ENCODE data around the gene BPIFB4. TPM values are rescaled to one million over a fixed set of nuclear protein-coding genes. Genes with fewer than 3 reads are reported as not detected.
"Not testable (repeated sequence)": the region's sequence is repeated elsewhere in the genome, so short reads cannot be mapped to it uniquely, and the experiment has no call there.

Gene BPIFB4
- 0.10 TPM in 1 of 2 replicates, not detected in the other for total RNA-seq (2014; rRNA removed; shearing (Covaris generic))
- polyA plus RNA-seq (2015; cell fraction: cytosol; rRNA removed) = not detected in 2 replicates
- polyA plus RNA-seq (2015; cell fraction: nucleus; rRNA removed) = not detected in 2 replicates

GRCh38 chr20:33079259-33079658 lies at the start of gene BPIFB4:
TSS of gene BPIFB4 (plus strand) at chr20:33079643. CDS start at chr20:33081527, 1,884 bp downstream.
- DNase-seq (ENCODE audit: low read depth) = peak; percentile 17

- no peak for DNase-seq (ENCODE audit: low read depth)
Observed at GRCh38 chr20:33030076-33030475, 49.4 kb upstream of the BPIFB4 start.

- no peak for DNase-seq (ENCODE audit: low read depth)
Observed at GRCh38 chr20:33030569-33030968, 48.9 kb upstream of the BPIFB4 start.

DNA sequence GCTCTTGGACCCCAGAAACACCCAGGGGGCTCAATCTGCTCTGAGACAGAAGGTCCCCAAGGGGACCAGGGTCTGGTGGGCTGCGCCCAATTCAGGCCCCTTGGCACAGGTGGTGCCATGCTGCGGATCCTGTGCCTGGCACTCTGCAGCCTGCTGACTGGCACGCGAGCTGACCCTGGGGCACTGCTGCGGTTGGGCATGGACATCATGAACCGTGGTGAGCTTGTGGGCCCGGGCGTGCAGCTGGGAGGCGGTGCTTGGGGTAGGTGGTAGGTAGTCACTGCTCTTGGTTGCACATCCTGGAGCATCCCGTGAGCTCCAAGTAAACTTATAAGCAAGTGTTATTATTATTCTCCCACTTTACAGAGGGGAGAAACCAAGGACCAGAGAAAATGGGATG lies 47.9 kb upstream of the BPIFB4 start, which contains the start of gene BPIFB6:
Gene BPIFB6, plus strand, starts transcription at position 118 of the 400 bp plus-strand sequence. Its CDS starts 0 bp downstream, at position 118.
- DNase-seq (ENCODE audit: low read depth) = no peak

DNA sequence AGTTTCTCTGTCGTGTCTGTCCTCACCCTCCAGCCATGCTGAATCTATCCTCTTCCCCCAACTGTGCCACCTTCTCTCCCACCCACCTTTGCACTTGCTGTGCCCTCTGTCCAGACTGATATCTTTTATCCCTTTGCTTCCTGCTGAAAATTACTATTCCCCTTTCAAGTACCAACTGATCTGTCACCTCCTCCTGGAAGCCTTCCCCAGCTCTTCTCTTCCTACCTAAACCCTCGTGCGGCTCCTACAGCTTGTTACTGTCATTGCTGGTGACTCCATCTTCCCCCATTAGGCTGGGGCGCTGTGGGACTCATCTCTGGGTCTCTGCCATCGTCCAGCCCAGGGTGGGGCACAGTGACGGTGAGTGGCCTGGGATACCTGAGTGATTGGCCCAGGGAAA lies 46.9 kb upstream of the BPIFB4 start:
- no peak for DNase-seq (ENCODE audit: low read depth)

- DNase-seq (ENCODE audit: low read depth) = no peak
Observed at GRCh38 chr20:33033381-33033780, 46.1 kb upstream of the BPIFB4 start.

DNA sequence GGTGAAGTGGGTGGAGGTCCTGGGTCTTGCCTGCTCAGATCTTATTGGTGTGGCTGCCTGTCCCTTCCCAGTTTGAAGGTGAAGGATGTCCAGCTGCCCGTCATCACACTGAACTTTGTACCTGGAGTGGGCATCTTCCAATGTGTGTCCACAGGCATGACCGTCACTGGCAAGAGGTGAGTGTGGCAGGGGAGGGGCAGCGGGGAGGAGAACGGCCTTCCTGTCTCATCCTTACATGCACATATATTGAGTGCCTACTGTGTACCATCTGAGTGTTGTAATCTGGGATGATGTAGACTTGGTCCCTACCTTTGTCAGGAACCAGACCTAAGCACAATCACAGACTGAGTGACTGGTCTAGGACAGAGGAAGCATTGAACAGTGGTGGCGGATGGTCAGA lies 45.3 kb upstream of the BPIFB4 start:
- no peak for DNase-seq (ENCODE audit: low read depth)

DNA sequence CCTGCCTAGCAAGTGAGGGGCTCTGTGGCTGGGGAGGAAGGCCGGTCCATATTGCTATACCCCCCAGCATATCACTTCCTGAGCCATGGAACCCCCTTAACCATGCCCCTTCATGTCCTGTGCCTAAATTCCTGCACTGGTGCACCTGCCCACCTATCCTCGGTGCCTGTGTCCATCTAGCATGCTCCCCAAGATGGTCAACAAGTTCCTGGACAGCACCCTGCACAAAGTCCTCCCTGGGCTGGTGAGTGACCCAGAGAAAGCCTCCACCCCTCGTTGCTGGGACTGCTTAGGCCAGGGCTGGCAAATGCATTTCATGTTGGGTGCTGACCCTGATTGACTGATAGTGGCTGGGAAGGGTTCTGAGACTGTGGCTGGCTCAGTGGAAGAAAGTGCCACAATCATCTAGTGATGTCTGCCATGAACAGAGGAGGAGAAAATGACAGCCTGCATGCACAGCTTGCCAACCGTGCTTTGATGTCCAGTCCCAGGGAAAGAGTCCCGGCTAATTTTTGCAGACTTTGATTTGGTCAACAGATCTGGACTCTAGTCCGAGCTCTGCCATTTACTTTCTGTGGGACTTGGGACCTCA lies 44.4 kb upstream of the BPIFB4 start:
- no peak for DNase-seq (ENCODE audit: low read depth)

DNA sequence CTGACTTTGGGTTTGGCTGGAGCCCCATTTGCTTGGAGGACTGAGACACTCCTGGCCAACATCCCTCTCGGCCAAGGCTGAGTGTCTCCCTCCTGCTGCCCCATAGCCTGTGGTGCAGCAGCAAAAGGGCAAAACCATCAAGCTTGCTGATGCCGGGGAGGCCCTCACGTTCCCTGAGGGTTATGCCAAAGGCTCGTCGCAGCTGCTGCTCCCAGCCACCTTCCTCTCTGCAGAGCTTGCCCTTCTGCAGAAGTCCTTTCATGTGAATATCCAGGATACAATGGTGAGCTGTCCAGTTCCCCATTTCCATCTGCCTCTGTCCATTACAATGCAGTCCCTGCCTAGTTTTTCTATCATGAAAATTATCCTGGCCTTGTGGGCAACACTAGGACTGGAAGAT lies 42.0 kb upstream of the BPIFB4 start:
- DNase-seq (ENCODE audit: low read depth) = no peak

GRCh38 chr20:33038243-33038642 lies 41.2 kb upstream of the BPIFB4 start:
- DNase-seq (ENCODE audit: low read depth) = no peak

GRCh38 chr20:33042430-33042829 lies 37.0 kb upstream of the BPIFB4 start:
- no peak for DNase-seq (ENCODE audit: low read depth)

DNA sequence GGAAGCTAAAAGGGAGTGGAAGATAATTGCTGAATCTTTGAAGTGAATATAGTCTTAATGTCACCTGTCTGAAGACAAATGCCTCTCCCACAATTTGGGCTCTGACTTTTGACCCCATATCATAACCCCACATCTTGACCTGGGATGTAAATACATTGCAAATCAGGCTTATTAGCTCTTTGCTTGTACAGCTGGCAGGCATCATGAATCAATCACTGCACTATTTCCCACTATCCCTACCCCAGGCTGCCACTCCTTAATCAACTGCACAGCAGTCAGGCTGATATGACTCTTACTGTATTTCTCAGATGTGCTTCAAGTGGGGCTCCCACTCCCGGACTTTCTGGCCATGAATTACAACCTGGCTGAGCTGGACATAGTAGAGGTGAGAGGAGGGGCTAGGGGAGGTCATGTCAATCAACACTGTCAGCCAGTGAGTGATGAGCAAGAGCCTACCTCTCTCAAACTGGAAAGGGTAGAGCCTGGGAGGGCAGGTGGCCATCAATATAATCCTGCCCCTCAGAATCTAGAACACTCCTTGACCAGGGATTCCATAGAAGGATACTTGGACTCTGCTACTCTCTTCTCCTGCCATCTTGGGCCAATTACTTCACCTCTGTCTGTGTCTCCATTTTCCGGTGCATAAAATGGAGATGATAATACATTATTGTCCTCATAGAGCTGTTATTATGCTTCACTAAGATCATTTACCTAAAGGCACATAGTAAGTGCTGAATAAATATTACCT lies 36.3 kb upstream of the BPIFB4 start:
- DNase-seq (ENCODE audit: low read depth) = no peak

DNA sequence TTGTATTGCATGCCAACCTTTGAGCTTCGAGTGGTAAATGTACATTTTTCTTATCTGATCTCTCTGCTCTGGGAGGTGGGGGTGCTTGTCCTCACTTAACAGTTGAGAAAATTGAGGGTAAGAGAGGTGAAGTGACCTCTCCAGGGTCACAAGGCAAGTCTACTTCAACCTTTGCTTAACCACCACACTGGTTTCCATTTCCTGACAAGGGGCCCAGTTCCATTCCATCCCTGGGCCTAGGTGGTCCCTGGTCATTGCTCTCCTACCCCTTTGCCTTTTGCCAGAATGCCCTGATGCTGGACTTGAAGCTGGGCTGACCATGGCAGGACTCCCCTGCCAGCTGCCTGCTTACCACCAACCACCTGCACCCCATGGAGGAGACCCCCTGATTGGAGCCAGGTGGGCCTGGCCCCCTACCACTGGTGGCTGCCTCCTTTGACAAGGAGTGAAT lies 35.7 kb upstream of the BPIFB4 start:
- no peak for DNase-seq (ENCODE audit: low read depth)

DNA sequence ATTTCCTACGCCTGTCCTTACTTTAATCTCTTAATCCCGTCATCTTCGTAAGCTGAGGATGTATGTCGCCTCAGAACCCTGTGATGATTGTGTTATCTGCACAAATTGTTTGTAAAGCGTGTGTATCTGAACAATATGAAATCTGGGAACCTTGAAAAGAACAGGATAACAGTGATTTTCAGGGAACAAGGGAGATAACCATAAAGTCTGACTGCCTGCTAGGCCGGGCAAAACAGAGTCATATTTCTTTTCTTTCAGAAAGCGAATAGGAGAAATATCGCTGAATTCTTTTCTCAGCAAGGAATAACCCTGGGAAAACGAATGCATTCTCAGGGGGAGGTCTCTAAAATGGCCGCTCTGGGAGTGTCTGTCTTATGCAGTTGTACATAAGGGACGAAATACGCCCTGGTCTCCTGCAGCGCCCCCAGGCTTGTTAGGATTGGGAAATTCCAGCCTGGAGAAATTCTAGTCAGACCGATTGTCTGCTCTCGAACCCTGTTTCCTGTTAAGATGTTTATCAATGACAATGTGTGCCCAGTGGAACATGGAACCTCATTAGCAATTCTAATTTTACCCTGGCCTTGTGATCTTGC lies 34.2 kb upstream of the BPIFB4 start:
- not testable (repeated sequence) for DNase-seq (ENCODE audit: low read depth)

GRCh38 chr20:33046412-33046811 lies 33.0 kb upstream of the BPIFB4 start:
- no peak for DNase-seq (ENCODE audit: low read depth)

GRCh38 chr20:33051333-33051732 lies 28.1 kb upstream of the BPIFB4 start:
- no peak for DNase-seq (ENCODE audit: low read depth)

GRCh38 chr20:33053291-33054106 lies 25.9 kb upstream of the BPIFB4 start, which contains the start of gene BPIFB3:
TSS of gene BPIFB3 (plus strand) at chr20:33053903. CDS start at chr20:33055436, 1,533 bp downstream.
- no peak for DNase-seq (ENCODE audit: low read depth)

- DNase-seq (ENCODE audit: low read depth) = no peak
Observed at GRCh38 chr20:33054381-33054780, 25.1 kb upstream of the BPIFB4 start.

- DNase-seq (ENCODE audit: low read depth) = no peak
Observed at GRCh38 chr20:33054791-33055190, 24.7 kb upstream of the BPIFB4 start.

DNA sequence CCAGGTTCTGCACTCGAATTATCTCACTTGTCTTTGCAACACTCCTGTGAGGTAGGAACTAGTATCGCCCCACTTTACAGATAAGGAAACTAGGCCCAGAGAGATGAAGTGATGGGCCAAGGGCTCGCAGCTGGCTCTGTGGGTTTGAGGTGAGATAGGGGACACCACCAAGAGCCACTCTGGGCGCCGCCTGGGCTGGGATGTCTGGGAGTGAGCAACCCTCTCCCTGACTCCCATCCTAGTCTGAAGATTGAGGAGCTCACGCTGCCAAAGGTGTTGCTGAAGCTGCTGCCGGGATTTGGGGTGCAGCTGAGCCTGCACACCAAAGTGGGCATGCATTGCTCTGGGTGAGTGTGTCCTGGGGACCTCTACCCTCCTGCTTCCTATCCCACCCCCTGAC lies 20.3 kb upstream of the BPIFB4 start:
- no peak for DNase-seq (ENCODE audit: low read depth)

DNA sequence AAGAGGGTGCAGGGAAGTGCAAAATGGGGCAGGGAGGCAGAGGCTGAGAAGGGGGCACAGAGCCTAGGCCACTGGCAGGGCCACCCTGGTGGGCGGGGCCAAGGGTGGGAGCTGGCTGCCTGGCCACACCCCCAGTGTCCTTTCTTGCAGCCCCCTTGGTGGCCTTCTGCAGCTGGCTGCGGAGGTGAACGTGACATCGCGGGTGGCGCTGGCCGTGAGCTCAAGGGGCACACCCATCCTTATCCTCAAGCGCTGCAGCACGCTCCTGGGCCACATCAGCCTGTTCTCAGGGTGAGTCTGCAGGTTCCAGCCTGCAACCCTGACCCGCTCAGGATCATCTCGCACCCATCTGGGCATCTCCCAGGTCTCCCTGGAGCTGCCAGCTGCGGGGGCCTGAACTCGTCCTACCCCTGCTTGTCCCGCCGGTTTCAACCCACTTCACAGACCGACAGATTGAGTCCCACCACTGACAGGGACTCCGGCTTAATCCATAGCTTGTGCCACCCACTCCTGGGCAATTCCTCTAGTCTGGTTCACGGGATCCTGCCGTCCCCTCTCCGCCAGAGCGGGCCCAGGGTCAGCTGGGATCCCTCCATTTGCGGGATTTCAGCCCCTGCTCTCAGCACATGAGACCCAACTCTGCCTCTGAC lies 19.6 kb upstream of the BPIFB4 start:
- DNase-seq (ENCODE audit: low read depth) = no peak

Data from HT1080 (cell line).